RWPE1 (cell line): ENCODE results near the gene AKT3.

ENCODE experiments used
- CTCF ChIA-PET: fragments of 350-600 bp; sonication (Branson Sonifier 250); formaldehyde crosslinking; extraction: SDS; loops from one replicate; lab custom pipeline; 2021; lab: Yijun Ruan, JAX
- POLR2A ChIA-PET: fragments of 400-600 bp; formaldehyde crosslinking; extraction: SDS; loops from one replicate; lab custom pipeline; 2020; ENCODE audit warnings: antibody characterized with exemption; ENCODE audit not compliant: low non-redundant PET; lab: Yijun Ruan, JAX
- DNase-seq: peaks from one replicate; pipeline ENCODE4 v3.0.0; 2012; ENCODE audit warnings: low spot score
- H3K27ac ChIP-seq: fragments of 450-650 bp; 2 replicates; pipeline ENCODE4 v1.5.1; 2017
- CTCF ChIP-seq: fragments of 450-650 bp; conservative IDR thresholded peaks from 2 replicates; pipeline ENCODE4 v1.5.1; 2017; ENCODE audit warnings: low read depth, mild to moderate bottlenecking

AKT3 gene

GRCh38 chr1:243549108-243549507 is 300.9 kb downstream of the AKT3 start:
- ChIA-PET CTCF (interaction anchor here (0.6 kb wide), 1 partner anchor 150 kb away, joined by 4 read pairs; no protein-coding TSS in a partner anchor), POLR2A (no interaction called here)
- H3K27ac ChIP-seq = no peak overlapping the region
- DNase-seq = peak; percentile 36
- TF ChIP-seq CTCF = no peak

- POLR2A ChIA-PET = no interaction called here
These were observed 301.5 kb downstream of the AKT3 start for GRCh38 chr1:243548516-243548915.

GRCh38 chr1:243547891-243548290 is 302.2 kb downstream of the AKT3 start:
- CTCF ChIA-PET = no interaction called here
- DNase-seq = no peak
- no peak overlapping the region for H3K27ac ChIP-seq
- POLR2A ChIA-PET = no interaction called here
- TF ChIP-seq CTCF = no peak

More at GRCh38 chr1:243548516-243548915, 301.5 kb downstream of the AKT3 start:
- no peak overlapping the region for H3K27ac ChIP-seq
- TF ChIP-seq CTCF = no peak
- CTCF ChIA-PET = interaction anchor here (0.6 kb wide), 1 partner anchor 150 kb away, joined by 4 read pairs; no protein-coding TSS in a partner anchor
- DNase-seq = no peak

- DNase-seq = no peak
- TF ChIP-seq CTCF = no peak
- POLR2A ChIA-PET = no interaction called here
These were observed 303.6 kb downstream of the AKT3 start for GRCh38 chr1:243546457-243546856.

GRCh38 chr1:243543501-243543900 is 306.5 kb downstream of the AKT3 start:
- ChIA-PET CTCF (interaction anchor here (0.6 kb wide), 1 partner anchor 1603 kb away, joined by 6 read pairs; no protein-coding TSS in a partner anchor), POLR2A (no interaction called here)
- DNase-seq = no peak
- H3K27ac ChIP-seq = no peak overlapping the region
- no peak for TF ChIP-seq CTCF

More at GRCh38 chr1:243546457-243546856, 303.6 kb downstream of the AKT3 start:
- H3K27ac ChIP-seq = no peak overlapping the region
- CTCF ChIA-PET = no interaction called here

- H3K27ac ChIP-seq = no peak overlapping the region
- no peak for DNase-seq
- ChIA-PET CTCF (interaction anchor here (0.6 kb wide), 1 partner anchor 1604 kb away, joined by 6 read pairs; no protein-coding TSS in a partner anchor), POLR2A (no interaction called here)
- no peak for TF ChIP-seq CTCF
These were observed 307.2 kb downstream of the AKT3 start for GRCh38 chr1:243542739-243543415.
